Measurements from ENCODE around the gene RPS15. TPM values are rescaled to one million over a fixed set of nuclear protein-coding genes. Genes with fewer than 3 reads are reported as not detected.

RPS15 gene
- total and polyA plus RNA-seq, 2 of the 13 experiments (the other 11 are each of a cell fraction or from before 2014, with no cell fraction given), result 695 to 1,411 TPM

GRCh38 chr19:1396768-1397679 lies 41.2 kb upstream of the RPS15 start (continued):
- TF ChIP-seq STAT6 (CRISPR knock-in tag; IDR thresholded peaks at IDR 0.05; ENCODE audit: borderline replicate concordance), result no peak
- TF ChIP-seq ZC3H13 (CRISPR knock-in tag; IDR thresholded peaks at IDR 0.05), result peak; percentile 52; the same call in 1 of the 2 replicates
- TF ChIP-seq HNRNPK (IDR thresholded peaks at IDR 0.05; ENCODE audit: low read depth, low read length, poor library complexity, severe bottlenecking), result no peak
- peak; percentile 63; the same call in 1 of the 2 replicates for TF ChIP-seq ZNF768 (CRISPR knock-in tag; IDR thresholded peaks at IDR 0.05)
- no peak for TF ChIP-seq MBNL3 (CRISPR knock-in tag; conservative IDR thresholded peaks at IDR 0.05)
- TF ChIP-seq ZIK1 (CRISPR knock-in tag; IDR thresholded peaks at IDR 0.05; ENCODE audit: borderline replicate concordance, low read depth), result no peak
- 0 out of 2 replicates have a peak, but pooled peaks have one; percentile 17 for TF ChIP-seq ZNF740 (CRISPR knock-in tag; IDR thresholded peaks at IDR 0.05)
- no peak for TF ChIP-seq SP2 (CRISPR knock-in tag; IDR thresholded peaks at IDR 0.05)
- no peak for TF ChIP-seq POGK (CRISPR knock-in tag; conservative IDR thresholded peaks at IDR 0.05)
